Activated T-cell treated with anti-CD3 and anti-CD28 coated beads, Interleukin-2, amount 50 U/mL, for 48 hours (primary cell): ENCODE results near the gene NMNAT2.
"Not testable (repeated sequence)": the region's sequence is repeated elsewhere in the genome, so short reads cannot be mapped to it uniquely, and the experiment has no call there.

Experiments
- DNase-seq, 2 experiments: peaks; one replicate each; pipeline ENCODE4 v3.0.0-alpha.2; 2020

NMNAT2 gene

DNA sequence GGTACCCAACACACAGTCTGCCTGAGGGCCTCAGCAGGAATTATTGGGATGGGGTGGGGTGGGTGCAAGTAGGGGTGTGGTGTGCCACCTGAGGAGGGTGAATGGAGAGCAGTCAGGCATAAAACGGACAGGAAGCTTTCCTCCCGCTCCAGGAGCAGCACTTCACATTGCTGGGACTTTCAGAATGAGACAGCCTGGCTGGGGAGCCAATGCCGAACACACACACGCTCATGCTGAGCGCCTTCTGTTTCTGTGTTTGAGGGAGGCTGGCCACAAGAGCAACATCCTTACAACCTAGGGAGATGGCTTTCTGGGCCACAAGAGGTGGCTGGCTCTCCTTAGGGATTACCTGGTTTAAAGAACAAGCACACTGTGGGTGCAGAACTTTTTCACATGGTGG, 134.1 kb downstream of the NMNAT2 start:
- no peak for DNase-seq

- no peak for DNase-seq
These were observed 134.9 kb downstream of the NMNAT2 start for GRCh38 chr1:183283286-183283685.

DNA sequence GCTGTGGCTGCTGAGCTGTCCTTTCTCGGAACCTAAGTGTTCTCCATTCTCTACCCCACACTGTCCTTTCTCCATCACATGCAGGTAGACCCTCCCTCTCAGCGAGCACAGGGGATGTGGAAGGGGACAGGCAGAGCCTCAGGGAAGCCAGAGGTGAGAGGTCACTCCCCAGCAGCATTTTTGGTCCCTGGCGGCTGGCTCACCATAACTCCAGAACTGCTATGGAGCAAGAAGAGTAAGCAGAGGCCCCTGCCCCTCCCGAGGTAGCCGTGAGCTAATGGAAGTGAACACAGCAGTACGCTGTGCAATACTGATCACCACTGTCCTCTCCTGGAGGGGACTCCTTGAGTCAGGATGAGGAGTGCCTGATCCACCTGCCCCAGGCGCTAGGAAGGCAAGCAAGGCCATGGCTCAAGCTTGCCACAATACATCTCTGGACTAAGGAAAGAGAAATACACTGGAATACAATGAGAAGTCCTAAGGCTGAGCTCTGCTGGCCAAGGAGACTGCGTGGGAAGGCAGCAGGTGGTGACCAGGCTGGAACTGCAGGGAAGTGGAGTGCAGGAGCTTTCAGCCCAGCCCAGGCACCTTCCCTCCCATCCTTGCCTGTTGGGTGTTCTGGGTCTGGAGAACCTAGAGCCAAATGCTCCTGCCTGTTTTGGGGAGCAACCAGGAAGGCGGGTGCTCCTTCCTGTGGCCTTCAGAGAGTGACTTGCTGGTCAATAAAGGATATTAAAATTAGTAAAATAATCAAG, 135.9 kb downstream of the NMNAT2 start:
- DNase-seq, result no peak

GRCh38 chr1:183281553-183282091, 136.6 kb downstream of the NMNAT2 start:
- peak; percentile 84 to 86 for DNase-seq

DNA sequence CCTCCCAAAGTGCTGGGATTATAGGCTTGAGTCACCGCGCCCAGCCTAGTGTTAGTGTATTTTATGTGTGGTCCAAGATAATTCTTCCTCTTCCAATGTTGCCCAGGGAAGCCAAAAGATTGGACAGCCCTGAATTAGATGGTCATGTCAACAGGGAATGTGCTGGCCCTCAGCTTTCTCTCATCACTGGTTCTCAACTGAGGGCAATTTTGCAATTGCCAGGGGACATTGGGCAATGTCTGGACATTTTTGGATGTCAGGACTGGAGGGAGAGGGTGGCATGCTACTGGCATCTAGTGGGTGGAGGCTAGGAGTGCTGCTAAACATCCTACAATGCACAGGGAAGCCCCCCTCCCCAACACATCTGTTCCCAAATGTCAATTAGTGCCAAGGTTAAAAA, 137.1 kb downstream of the NMNAT2 start:
- DNase-seq, result no peak

- no peak for DNase-seq
These were observed 138.3 kb downstream of the NMNAT2 start for GRCh38 chr1:183279835-183280234.

GRCh38 chr1:183278739-183279591, 139.2 kb downstream of the NMNAT2 start:
- DNase-seq, result no peak

GRCh38 chr1:183277821-183278738, 140.1 kb downstream of the NMNAT2 start:
- DNase-seq, result no peak

- DNase-seq, result no peak
These were observed 141.6 kb downstream of the NMNAT2 start for GRCh38 chr1:183276386-183277080.

- no peak for DNase-seq
These were observed 142.9 kb downstream of the NMNAT2 start for GRCh38 chr1:183275322-183275721.

DNA sequence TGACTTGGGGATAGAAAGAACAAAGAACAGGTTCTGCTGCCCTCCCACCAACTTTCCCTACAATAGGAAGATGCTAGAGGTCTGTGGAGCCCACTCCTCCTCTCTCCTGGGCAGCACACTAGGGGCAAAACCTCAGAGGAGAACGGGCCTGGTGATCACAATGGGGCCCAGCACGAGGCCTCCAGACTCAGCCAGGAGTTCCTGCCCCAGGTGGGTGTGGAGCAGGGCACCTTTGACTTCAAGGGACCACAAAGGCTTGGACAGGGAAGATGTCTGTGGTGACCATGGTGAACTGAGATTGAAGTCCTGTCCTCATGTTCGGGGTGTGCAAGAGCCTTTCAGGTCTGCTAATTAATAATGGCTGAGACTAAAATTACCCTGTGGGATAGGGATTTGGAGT, 143.3 kb downstream of the NMNAT2 start:
- no peak for DNase-seq

DNA sequence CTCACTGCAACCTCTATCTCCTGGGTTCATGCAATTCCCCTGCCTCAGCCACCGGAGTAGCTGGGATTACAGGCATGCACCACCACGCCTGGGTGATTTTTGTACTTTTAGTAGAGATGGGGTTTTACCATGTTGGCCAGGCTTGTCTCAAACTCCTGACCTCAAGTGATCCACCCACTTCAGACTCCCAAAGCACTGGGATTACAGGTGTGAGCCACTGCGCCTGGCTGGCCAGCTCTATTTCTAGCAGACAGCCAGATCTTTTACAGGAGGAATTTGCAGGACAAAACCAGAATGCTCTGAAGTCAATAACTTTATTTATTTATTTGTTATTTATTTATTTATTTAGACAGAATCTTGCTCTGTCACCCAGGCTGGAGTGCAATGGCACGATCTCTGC, 144.2 kb downstream of the NMNAT2 start:
- not testable (repeated sequence) for DNase-seq

GRCh38 chr1:183273300-183273699, 144.9 kb downstream of the NMNAT2 start:
- no peak for DNase-seq

DNA sequence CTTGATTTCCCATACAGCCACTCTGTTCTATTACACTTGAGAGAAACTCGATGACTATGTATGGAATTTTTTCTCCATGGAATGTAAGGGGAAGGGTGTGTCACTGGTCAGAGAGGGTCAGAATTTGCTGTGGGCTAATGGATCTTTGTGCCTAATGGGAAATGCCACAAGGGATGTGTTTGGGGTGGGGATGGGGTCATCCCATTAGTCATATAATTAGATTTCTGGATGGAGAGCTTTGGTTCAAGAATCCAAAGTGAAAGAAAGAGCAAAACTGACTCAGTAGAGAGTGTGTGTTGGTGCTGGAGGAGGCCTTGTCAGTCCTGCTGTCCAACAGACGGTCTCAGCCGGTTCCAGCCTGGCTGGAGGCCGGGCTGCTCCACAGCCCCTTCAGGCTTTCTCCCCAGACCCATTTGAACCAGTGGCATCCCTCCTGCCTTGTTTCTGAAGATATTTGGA, 145.8 kb downstream of the NMNAT2 start:
- no peak for DNase-seq

GRCh38 chr1:183270541-183271141, 147.5 kb downstream of the NMNAT2 start:
- DNase-seq, result no peak

GRCh38 chr1:183267646-183268431, 150.3 kb downstream of the NMNAT2 start:
- no peak for DNase-seq

GRCh38 chr1:183263886-183264602, 154.1 kb downstream of the NMNAT2 start:
- no peak for DNase-seq

DNA sequence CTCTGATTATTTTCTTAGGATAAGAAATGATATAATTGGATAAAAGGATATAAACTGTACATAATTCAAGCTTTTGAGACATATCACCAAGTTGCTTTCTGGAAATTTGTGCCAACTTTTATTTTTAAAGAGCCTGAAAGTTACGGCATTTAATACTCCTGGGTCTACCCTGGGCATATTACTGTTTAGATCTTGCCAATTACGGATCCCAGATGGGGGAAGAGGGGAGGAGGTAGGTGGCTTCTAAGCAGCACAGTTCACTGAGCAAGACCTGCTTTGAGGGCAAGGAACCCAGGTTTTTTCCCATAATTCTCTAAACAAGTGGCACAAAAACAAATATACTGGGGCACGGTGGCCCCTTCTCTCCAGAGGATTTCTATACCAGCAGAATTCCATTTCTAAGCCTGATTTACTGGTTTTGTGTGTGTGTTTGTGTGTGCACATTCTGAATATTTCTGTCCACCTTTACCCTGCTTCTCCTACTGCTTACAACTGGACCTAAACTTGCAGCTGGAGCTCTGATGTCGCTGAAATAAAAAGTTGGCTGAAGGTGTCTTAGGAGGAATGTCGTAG, 155.5 kb downstream of the NMNAT2 start:
- no peak for DNase-seq

DNA sequence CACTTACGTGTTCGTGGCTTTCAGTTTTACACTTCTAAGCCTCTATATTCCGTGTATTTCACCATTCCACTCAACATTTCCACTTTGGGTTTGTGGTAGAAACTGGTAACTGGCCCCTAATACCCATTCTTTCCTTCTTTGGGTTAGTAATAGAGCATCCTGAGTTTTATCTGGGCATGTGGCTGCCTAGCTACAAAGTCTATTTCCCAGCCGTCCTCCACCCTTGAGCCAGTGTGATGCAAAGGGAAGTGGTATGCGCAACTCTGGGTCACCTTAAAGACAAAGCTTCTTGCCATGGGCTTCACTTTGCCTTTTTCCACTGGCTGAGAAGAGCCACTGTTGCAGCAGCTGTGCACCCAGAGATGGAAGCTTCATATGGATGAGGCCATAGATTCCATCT, 158.3 kb downstream of the NMNAT2 start:
- DNase-seq, result no peak

DNA sequence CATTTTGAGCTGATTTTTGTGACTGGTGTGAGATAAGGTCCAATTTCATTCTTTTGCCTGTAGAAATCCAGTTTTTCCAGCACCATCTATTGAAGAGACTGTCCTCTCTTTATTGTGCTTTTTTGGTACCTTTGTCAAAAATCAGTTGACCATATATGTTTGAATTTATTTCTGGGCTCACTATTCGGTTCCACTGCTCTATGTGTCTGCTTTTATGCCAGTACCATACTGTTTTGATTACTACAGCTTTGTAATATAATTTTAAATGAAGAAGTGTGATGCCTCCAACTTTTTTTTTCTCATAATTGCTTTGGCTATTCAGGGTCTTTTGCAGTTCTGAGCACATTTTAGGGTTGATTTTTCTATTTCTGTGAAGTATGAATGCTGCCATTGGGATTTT, 163.1 kb downstream of the NMNAT2 start:
- DNase-seq, result no peak
